SK-N-SH (cell line): ENCODE results near the gene TSPAN6. TPM values are rescaled to one million over a fixed set of nuclear protein-coding genes. Genes with fewer than 3 reads are reported as not detected.

ENCODE experiments used
- CTCF ChIA-PET: fragments of 300-600, 350-600 bp; formaldehyde crosslinking; extraction: SDS; loops from one replicate; lab custom pipeline; 2021; lab: Yijun Ruan, JAX
- POLR2A ChIA-PET: fragments of 350-600 bp; sonication (Branson Sonifier 250); formaldehyde crosslinking; extraction: SDS; loops from one replicate; lab custom pipeline; 2020; ENCODE audit warnings: antibody characterized with exemption, inconsistent platforms; lab: Yijun Ruan, JAX
- DNase-seq: peaks from one replicate; pipeline ENCODE4 v3.0.0; 2012
- H2AFZ ChIP-seq: fragments of 200-600 bp; sonication (generic); 2 replicates; pipeline ENCODE4 v1.8.1; 2016; ENCODE audit warnings: antibody characterized with exemption, mild to moderate bottlenecking, low read depth
- H3F3A ChIP-seq: fragments of 200-600 bp; sonication (generic); replicated peaks from 2 replicates; pipeline ENCODE3; 2016; ENCODE audit warnings: antibody characterized with exemption, mild to moderate bottlenecking; ENCODE audit not compliant: insufficient read depth
- H3K27ac ChIP-seq, 2 experiments: fragments of 200-500 bp in 1 of 2; fragments of 200-600 bp in 1 of 2; sonication (Bioruptor generic) in 1 of 2; sonication (generic), shearing (Covaris generic) in 1 of 2; 2 replicates each; pipeline versions ENCODE4 v1.5.1 to v1.6.1; 2014 to 2016; ENCODE audit warnings: low read depth in 2 of 2, inconsistent platforms in 1 of 2, low read length in 1 of 2, mild to moderate bottlenecking in 1 of 2, mixed read lengths in 1 of 2
- H3K27me3 ChIP-seq: fragments of 200-600 bp; sonication (generic), shearing (Covaris generic); 2 replicates; pipeline ENCODE4 v1.6.1; 2016; ENCODE audit warnings: mixed run types; ENCODE audit not compliant: insufficient read depth
- H3K36me3 ChIP-seq, 2 experiments: fragments of 200-500 bp in 1 of 2; fragments of 200-600 bp in 1 of 2; sonication (Bioruptor generic) in 1 of 2; sonication (generic) in 1 of 2; replicated peaks in 1 of 2; 2 replicates each; pipeline versions ENCODE3 to v1.5.1; 2014 to 2016; ENCODE audit warnings: low read length in 1 of 2, mild to moderate bottlenecking in 1 of 2; ENCODE audit not compliant: insufficient read depth in 2 of 2, control insufficient read depth in 1 of 2
- H3K4me1 ChIP-seq, 2 experiments: fragments of 200-500 bp in 1 of 2; fragments of 200-600 bp in 1 of 2; sonication (Bioruptor generic) in 1 of 2; sonication (generic), shearing (Covaris generic) in 1 of 2; 2 replicates each; pipeline versions ENCODE4 v1.5.1 to v1.6.1; 2014 to 2016; ENCODE audit warnings: low read depth in 1 of 2, low read length in 1 of 2, mixed run types in 1 of 2; ENCODE audit not compliant: insufficient read depth in 2 of 2, control insufficient read depth in 1 of 2
- H3K4me2 ChIP-seq: fragments of 200-600 bp; sonication (generic), shearing (Covaris generic); 2 replicates; pipeline ENCODE4 v1.6.1; 2017; ENCODE audit warnings: mixed run types
- H3K4me3 ChIP-seq, 2 experiments: fragments of 200-500 bp in 1 of 2; fragments of 200-600 bp in 1 of 2; sonication (Bioruptor generic) in 1 of 2; sonication (generic), shearing (Covaris generic) in 1 of 2; 2 replicates each; pipeline versions ENCODE4 v1.5.1 to v1.8.1; 2014 to 2016; ENCODE audit warnings: low read depth in 2 of 2, inconsistent platforms in 1 of 2, low read length in 1 of 2, mild to moderate bottlenecking in 1 of 2, mixed read lengths in 1 of 2, moderate library complexity in 1 of 2
- H3K79me2 ChIP-seq: fragments of 200-600 bp; sonication (generic); 2 replicates; pipeline ENCODE4 v1.8.1; 2017; ENCODE audit warnings: mild to moderate bottlenecking; ENCODE audit not compliant: insufficient read depth
- H3K9ac ChIP-seq: fragments of 200-600 bp; sonication (generic); 2 replicates; pipeline ENCODE4 v1.6.1; 2017; ENCODE audit warnings: mixed run types
- H3K9me2 ChIP-seq: fragments of 200-600 bp; sonication (generic); 2 replicates; pipeline ENCODE4 v1.6.1; 2017; ENCODE audit warnings: mixed run types
- H3K9me3 ChIP-seq: fragments of 200-600 bp; sonication (generic); 2 replicates; pipeline ENCODE4 v1.6.1; 2017; ENCODE audit warnings: mixed run types, mild to moderate bottlenecking, moderate library complexity
- H4K20me1 ChIP-seq: fragments of 200-600 bp; sonication (generic); 2 replicates; pipeline ENCODE4 v1.6.1; 2017; ENCODE audit warnings: mild to moderate bottlenecking, mixed run types; ENCODE audit not compliant: insufficient read depth
- CHD2 ChIP-seq: fragments of 150-350 bp; IDR thresholded peaks from 2 replicates; pipeline ENCODE4 v1.6.1; 2018; ENCODE audit warnings: low read length; ENCODE audit not compliant: partially characterized antibody
- FOSL2 ChIP-seq: IDR thresholded peaks from 2 replicates; pipeline ENCODE4 v1.4.0; 2012; ENCODE audit warnings: low read depth, mild to moderate bottlenecking, moderate library complexity, borderline replicate concordance
- GABPA ChIP-seq: IDR thresholded peaks from 2 replicates; pipeline ENCODE4 v1.4.0; 2012; ENCODE audit warnings: low read depth, mild to moderate bottlenecking
- MXI1 ChIP-seq: IDR thresholded peaks from 2 replicates; pipeline ENCODE4 v1.6.1; 2012; ENCODE audit warnings: mild to moderate bottlenecking, low read depth, low read length, improper control_type of control experiment
- NFIC ChIP-seq: IDR thresholded peaks from 2 replicates; pipeline ENCODE4 v1.4.0; 2012; ENCODE audit warnings: borderline replicate concordance
- RFX5 ChIP-seq: IDR thresholded peaks from 2 replicates; pipeline ENCODE4 v1.6.1; 2012; ENCODE audit warnings: mild to moderate bottlenecking, improper control_type of control experiment, low read length
- RXRA ChIP-seq: IDR thresholded peaks from 2 replicates; pipeline ENCODE4 v1.4.0; 2012; ENCODE audit warnings: low read depth, mild to moderate bottlenecking, borderline replicate concordance
- SIN3A ChIP-seq: IDR thresholded peaks from 2 replicates; pipeline ENCODE4 v1.6.1; 2012; ENCODE audit warnings: low read depth, mild to moderate bottlenecking, low read length, moderate library complexity, borderline replicate concordance
- SMC3 ChIP-seq: IDR thresholded peaks from 2 replicates; pipeline ENCODE4 v1.6.1; 2012; ENCODE audit warnings: low read depth, low read length, improper control_type of control experiment
- YY1 ChIP-seq: IDR thresholded peaks from 2 replicates; pipeline ENCODE4 v1.4.0; 2012; ENCODE audit warnings: low read depth, mild to moderate bottlenecking
- ZBTB33 ChIP-seq: IDR thresholded peaks from 2 replicates; pipeline ENCODE4 v1.4.0; 2012; ENCODE audit warnings: low read depth, borderline replicate concordance
- WGBS: methylation state at CpG from one replicate; pipeline ENCODE4 v1.1.6; 2017; ENCODE audit warnings: low lambda C conversion rate; 5-methylcytosine and 5-hydroxymethylcytosine counted together
- polyA plus RNA-seq, 3 experiments: library from polyadenylated mRNA; depleted of rRNA; stranded (reverse); fragments of >200 nt; gene quantifications; 2 replicates each; pipeline ENCODE4 v1.2.3, GENCODE V29; 2012
- TF ChIP-seq, protein P1 (sequence below): IDR thresholded peaks from 2 replicates; pipeline ENCODE4 v1.6.1; 2012; ENCODE audit warnings: mild to moderate bottlenecking, low read depth, low read length, moderate library complexity
- TF ChIP-seq, protein P2 (sequence below): IDR thresholded peaks from 2 replicates; pipeline ENCODE4; 2012
- TF ChIP-seq, protein P3 (sequence below): IDR thresholded peaks from 2 replicates; pipeline ENCODE4 v1.4.0; 2012; ENCODE audit warnings: low read depth
- TF ChIP-seq, protein P4 (sequence below): fragments of 150-350 bp; IDR thresholded peaks from 2 replicates; pipeline ENCODE4 v1.6.1; 2017; ENCODE audit warnings: antibody characterized with exemption, low read length, low read depth, borderline replicate concordance

TSPAN6 gene
- polyA plus RNA-seq, 1 of the 3 experiments (the other 2 are of a cell fraction): 20.9 TPM

- TF ChIP-seq, protein P1, sequence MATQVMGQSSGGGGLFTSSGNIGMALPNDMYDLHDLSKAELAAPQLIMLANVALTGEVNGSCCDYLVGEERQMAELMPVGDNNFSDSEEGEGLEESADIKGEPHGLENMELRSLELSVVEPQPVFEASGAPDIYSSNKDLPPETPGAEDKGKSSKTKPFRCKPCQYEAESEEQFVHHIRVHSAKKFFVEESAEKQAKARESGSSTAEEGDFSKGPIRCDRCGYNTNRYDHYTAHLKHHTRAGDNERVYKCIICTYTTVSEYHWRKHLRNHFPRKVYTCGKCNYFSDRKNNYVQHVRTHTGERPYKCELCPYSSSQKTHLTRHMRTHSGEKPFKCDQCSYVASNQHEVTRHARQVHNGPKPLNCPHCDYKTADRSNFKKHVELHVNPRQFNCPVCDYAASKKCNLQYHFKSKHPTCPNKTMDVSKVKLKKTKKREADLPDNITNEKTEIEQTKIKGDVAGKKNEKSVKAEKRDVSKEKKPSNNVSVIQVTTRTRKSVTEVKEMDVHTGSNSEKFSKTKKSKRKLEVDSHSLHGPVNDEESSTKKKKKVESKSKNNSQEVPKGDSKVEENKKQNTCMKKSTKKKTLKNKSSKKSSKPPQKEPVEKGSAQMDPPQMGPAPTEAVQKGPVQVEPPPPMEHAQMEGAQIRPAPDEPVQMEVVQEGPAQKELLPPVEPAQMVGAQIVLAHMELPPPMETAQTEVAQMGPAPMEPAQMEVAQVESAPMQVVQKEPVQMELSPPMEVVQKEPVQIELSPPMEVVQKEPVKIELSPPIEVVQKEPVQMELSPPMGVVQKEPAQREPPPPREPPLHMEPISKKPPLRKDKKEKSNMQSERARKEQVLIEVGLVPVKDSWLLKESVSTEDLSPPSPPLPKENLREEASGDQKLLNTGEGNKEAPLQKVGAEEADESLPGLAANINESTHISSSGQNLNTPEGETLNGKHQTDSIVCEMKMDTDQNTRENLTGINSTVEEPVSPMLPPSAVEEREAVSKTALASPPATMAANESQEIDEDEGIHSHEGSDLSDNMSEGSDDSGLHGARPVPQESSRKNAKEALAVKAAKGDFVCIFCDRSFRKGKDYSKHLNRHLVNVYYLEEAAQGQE: no peak
- TF ChIP-seq RFX5 (no peak), FOSL2 (no peak)
Measured at GRCh38 chrX:100611951-100612350, 24.7 kb downstream of the TSPAN6 start (continued).

DNA sequence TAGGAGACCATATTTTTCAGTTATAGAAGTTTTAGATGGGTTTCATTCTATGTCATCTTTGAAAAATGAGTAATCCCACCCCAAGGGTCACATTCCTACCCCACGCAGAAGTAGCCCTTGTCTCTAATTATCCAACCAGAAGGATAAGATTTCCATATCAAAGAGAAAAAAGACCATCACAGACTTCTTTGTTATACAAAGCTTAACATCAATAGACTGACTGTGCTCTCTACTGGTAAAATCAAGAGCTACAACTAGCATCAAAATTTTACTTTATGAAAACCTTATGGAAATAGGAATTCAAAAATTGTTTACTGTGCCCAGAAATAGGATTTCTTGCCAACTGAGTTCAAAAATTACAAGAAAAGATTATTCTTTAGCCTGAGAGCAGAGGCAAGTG is 27.0 kb downstream of the TSPAN6 start:
- Histone ChIP-seq H3K4me1 (no peaks in the 10 kb centered on the region), H3K36me3 (no peaks in the 10 kb centered on the region), H3K4me2 (no peak overlapping the region), H3F3A (no peaks in the 10 kb centered on the region), H3K4me3 (no peak overlapping the region), H3K27me3 (no peaks in the 10 kb centered on the region), H3K9me3 (no peaks in the 10 kb centered on the region), H3K9me2 (no peaks in the 10 kb centered on the region), H3K9ac (no peak overlapping the region), H4K20me1 (no peaks in the 10 kb centered on the region), H3K79me2 (no peaks in the 10 kb centered on the region), H2AFZ (no peak overlapping the region), H3K27ac (no peak overlapping the region)
- POLR2A ChIA-PET: no interaction called here
- no peak for DNase-seq
- WGBS: 0% methylated on average over 1 of the region's 1 CpG
- TF ChIP-seq, protein P1: no peak
- no peak for TF ChIP-seq ZBTB33
- no peak for TF ChIP-seq YY1
- TF ChIP-seq, protein P2, sequence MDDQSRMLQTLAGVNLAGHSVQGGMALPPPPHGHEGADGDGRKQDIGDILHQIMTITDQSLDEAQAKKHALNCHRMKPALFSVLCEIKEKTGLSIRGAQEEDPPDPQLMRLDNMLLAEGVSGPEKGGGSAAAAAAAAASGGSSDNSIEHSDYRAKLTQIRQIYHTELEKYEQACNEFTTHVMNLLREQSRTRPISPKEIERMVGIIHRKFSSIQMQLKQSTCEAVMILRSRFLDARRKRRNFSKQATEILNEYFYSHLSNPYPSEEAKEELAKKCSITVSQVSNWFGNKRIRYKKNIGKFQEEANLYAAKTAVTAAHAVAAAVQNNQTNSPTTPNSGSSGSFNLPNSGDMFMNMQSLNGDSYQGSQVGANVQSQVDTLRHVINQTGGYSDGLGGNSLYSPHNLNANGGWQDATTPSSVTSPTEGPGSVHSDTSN: no peak
- no peak for TF ChIP-seq NFIC
- no peak for TF ChIP-seq RFX5
- no peak for TF ChIP-seq SIN3A
- TF ChIP-seq RXRA: no peak
- no peak for TF ChIP-seq SMC3
- TF ChIP-seq, protein P3, sequence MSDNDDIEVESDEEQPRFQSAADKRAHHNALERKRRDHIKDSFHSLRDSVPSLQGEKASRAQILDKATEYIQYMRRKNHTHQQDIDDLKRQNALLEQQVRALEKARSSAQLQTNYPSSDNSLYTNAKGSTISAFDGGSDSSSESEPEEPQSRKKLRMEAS: no peak
- TF ChIP-seq, protein P4, sequence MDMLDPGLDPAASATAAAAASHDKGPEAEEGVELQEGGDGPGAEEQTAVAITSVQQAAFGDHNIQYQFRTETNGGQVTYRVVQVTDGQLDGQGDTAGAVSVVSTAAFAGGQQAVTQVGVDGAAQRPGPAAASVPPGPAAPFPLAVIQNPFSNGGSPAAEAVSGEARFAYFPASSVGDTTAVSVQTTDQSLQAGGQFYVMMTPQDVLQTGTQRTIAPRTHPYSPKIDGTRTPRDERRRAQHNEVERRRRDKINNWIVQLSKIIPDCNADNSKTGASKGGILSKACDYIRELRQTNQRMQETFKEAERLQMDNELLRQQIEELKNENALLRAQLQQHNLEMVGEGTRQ: no peak
- TF ChIP-seq MXI1: no peak
- TF ChIP-seq CHD2: no peak
- no peak for TF ChIP-seq GABPA
- CTCF ChIA-PET: interaction anchor here (1.0 kb wide), 1 partner anchor 159 kb away, joined by 3 read pairs; no protein-coding TSS in a partner anchor
